IPS DF 6.9 (cell line): ENCODE measurements around the gene MRAP2.
"Not testable (repeated sequence)": the region's sequence is repeated elsewhere in the genome, so short reads cannot be mapped to it uniquely, and the experiment has no call there.

ENCODE experiments used
- DNase-seq: peaks from one replicate; pipeline ENCODE4 v3.0.0-alpha.2; 2013; ENCODE audit warnings: low read depth, low spot score
- H3K27ac ChIP-seq: one replicate; pipeline ENCODE4 v1.5.1; 2013; ENCODE audit warnings: low read length, control low read depth
- H3K27me3 ChIP-seq: 2 replicates; pipeline ENCODE4 v1.6.1; 2013; ENCODE audit warnings: mild to moderate bottlenecking, low read length; ENCODE audit not compliant: control insufficient read depth, insufficient read depth
- H3K36me3 ChIP-seq: 2 replicates; pipeline ENCODE4 v1.6.1; 2013; ENCODE audit warnings: low read length; ENCODE audit not compliant: control insufficient read depth, insufficient read depth
- H3K4me1 ChIP-seq: 2 replicates; pipeline ENCODE4 v1.6.1; 2013; ENCODE audit warnings: low read length; ENCODE audit not compliant: control insufficient read depth, insufficient read depth
- H3K4me3 ChIP-seq: 2 replicates; pipeline ENCODE4 v1.5.1; 2013; ENCODE audit warnings: mild to moderate bottlenecking, low read length
- H3K9me3 ChIP-seq: 2 replicates; pipeline ENCODE4 v1.6.1; 2013; ENCODE audit warnings: low read length, inconsistent platforms; ENCODE audit not compliant: control insufficient read depth, insufficient read depth
- WGBS: extraction: QIAGEN DNeasy Blood & Tissue Kit; methylation state at CpG from one replicate; pipeline ENCODE4 v1.1.7; 2013; ENCODE audit warnings: mixed read lengths, missing lambda C conversion rate; ENCODE audit not compliant: insufficient read length, insufficient coverage; 5-methylcytosine and 5-hydroxymethylcytosine counted together

The MRAP2 gene

DNA sequence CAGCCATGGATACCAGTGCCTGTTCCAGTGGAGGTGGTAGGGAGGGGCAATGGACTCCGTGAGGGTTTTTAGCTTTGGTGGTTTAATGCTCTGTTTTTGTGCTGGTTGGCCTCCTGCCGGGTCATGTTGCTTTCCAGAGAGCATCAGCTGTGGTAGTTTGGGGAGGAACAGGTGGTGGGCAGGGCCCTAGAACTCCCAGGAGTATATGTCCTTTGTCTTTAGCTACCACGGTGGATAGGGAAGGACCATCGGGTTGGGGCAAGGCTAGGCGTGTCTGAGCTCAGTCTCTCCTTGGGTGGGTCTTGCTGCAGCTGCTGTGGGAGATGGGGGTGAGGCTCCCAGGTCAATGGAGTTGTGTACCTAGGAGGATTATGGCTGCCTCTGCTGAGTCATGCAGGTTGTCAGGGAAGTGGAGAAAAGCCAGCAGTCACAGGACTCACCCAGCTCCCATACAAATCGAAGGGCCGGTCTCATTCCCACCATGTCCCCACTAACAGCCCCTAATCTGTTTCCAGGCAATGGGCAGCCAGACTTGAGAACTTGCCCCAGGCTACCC is 38.9 kb downstream of the MRAP2 start:
- H3K27ac ChIP-seq = no peak overlapping the region

DNA sequence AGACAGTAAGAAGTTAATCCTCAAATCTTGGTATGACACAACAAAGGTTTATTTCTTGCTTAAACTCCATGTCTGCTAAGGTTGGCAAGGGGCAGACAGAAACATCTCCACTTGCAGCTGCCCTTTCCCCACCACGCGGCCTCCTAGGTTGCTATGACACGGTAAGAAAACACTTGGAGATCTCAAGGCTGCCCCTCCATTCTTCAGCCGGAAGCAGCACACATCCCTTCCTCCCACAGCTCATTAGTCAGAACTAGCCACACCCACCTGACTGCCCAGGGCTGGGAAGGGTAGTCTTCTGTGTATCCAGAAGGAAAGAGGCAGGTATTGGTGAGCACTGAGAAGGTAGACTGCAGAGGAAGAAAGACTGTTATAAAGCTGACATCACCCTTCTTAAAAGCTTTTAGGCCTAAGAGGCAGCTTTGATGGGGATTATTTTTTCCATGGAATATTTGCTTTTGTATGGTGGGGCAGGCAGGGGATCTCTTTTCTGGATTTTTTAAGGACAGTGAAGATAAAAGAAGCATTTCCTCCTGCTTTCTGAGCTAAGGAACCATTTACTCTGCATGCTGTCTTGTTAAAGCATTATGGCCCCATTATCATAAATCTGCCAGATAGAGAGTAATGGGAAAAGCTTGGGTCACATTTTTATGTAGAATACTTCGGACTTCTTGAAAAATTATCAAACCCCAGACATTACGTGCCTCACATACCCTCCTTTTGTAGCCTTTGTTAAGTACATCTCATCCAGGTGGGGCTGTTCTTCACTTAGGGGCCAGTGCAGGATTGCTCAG is 41.6 kb downstream of the MRAP2 start:
- Histone ChIP-seq H3K4me1 (peaks cover 3% of the 10 kb centered on the region; the same call in 1 of the 2 replicates), H3K9me3 (no peaks in the 10 kb centered on the region), H3K36me3 (no peaks in the 10 kb centered on the region), H3K27ac (no peak overlapping the region), H3K4me3 (no peak overlapping the region), H3K27me3 (no peaks in the 10 kb centered on the region)
- WGBS = no CpG with 5 or more reads among the region's 6 CpGs
- peak; percentile 33 for DNase-seq

More for the DNA sequence above, 38.9 kb downstream of the MRAP2 start:
- no peaks in the 10 kb centered on the region for H3K27me3 ChIP-seq
- no peaks in the 10 kb centered on the region for H3K4me1 ChIP-seq
- no peak overlapping the region for H3K4me3 ChIP-seq
- no peak for DNase-seq
- no CpG with 5 or more reads among the region's 7 CpGs for WGBS
- no peaks in the 10 kb centered on the region for H3K9me3 ChIP-seq
- no peaks in the 10 kb centered on the region for H3K36me3 ChIP-seq

DNA sequence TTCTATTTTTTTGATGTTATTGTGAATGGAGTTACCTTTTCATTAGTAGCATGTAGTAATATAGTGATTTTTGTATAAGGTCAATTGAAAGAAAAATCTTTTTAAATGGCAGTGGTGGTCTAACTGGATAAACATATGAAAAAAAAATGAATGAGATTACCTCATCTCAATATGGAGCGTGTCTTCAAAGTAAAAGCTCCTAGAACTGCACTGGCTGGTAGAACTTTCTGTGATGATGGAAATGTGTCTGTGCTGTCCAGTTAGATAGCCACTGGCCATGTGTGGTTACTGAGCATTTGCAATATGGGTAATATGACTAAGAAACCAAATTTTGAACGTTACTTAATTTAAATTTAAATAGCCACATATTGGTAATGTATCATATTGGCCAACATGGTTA is 44.1 kb downstream of the MRAP2 start:
- Histone ChIP-seq H3K9me3 (no peaks in the 10 kb centered on the region), H3K27me3 (no peaks in the 10 kb centered on the region), H3K4me1 (peaks cover 5% of the 10 kb centered on the region; the same call in 1 of the 2 replicates), H3K27ac (no peak overlapping the region), H3K4me3 (no peak overlapping the region), H3K36me3 (no peaks in the 10 kb centered on the region)
- no CpG with 5 or more reads among the region's 2 CpGs for WGBS
- DNase-seq = no peak

DNA sequence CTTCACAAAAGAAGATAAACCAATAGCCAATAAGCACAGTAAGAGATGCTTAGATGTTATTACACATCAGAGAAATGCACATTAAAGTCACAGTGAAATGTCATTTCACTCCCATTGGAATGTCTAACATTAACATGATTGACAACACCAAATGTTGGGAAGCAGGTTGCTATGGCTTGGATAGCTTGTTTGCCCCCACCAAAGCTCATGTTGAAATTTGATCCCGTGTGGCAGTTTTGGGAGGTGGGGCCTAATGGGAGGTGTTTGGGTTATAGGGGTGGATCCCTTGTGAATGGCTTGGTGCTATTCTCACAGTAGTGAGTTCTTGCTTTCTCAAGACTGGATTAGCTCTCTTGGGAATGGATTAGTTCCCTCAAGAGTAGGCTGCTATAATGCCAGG is 44.8 kb downstream of the MRAP2 start:
- H3K27me3 ChIP-seq = no peaks in the 10 kb centered on the region
- WGBS = no CpG with 5 or more reads among the region's 1 CpG
- no peak overlapping the region for H3K27ac ChIP-seq
- no peaks in the 10 kb centered on the region for H3K36me3 ChIP-seq
- no peaks in the 10 kb centered on the region for H3K9me3 ChIP-seq
- no peak for DNase-seq
- peaks cover 5% of the 10 kb centered on the region; the same call in 1 of the 2 replicates for H3K4me1 ChIP-seq
- no peak overlapping the region for H3K4me3 ChIP-seq

DNA sequence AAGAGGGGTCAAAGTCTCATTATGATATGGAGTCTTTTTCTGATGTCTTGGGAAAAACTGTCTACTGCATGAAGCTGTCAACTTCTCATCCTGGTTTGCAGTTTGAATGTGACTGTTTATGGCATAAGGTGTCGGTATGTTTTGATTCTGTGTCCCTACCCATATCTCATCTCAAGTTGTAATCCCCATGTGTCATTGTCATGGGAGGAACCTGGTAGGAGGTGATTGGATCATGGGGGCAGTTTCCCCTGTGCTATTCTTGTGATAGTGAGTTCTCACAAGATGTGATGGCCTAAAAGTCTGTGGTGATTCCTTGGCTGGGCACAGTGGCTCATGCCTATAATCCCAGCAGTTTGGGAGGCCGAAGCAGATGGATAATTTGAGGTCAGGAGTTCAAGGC is 47.6 kb downstream of the MRAP2 start:
- no CpG with 5 or more reads among the region's 2 CpGs for WGBS
- Histone ChIP-seq H3K4me1 (peaks cover 5% of the 10 kb centered on the region; the same call in 1 of the 2 replicates), H3K4me3 (no peak overlapping the region), H3K36me3 (no peaks in the 10 kb centered on the region), H3K27ac (no peak overlapping the region), H3K9me3 (no peaks in the 10 kb centered on the region), H3K27me3 (no peaks in the 10 kb centered on the region)
- DNase-seq = no peak

DNA sequence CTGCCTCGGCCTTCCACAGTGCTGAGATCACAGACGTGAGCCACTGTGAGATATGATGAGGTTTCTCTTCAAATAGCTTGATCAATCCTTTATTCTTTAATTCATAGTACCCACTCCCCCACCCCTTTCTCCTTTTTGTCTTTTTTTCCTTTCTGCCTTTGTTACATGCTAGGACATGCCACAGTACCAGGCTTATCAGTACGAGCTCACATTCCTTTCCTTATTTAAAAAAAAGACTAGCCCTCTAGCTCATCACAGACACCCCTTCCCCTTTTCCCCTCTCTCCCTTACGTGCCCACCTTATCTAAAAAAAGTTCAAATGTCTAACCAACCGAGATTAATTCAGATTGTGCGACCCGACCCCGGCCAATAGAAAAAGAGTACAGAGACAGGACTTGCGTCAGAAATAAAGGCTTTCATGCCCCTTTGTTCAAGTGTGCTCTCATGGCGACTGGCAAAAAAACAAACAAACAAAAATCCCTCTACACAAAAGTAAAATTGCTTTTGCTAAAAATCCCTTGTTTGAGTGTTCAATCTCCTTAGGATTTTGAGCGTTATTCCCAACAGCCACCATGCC is 49.2 kb downstream of the MRAP2 start:
- Histone ChIP-seq H3K4me3 (no peak overlapping the region), H3K27me3 (no peaks in the 10 kb centered on the region), H3K27ac (no peak overlapping the region), H3K4me1 (peaks cover 8% of the 10 kb centered on the region; the same call in 1 of the 2 replicates), H3K36me3 (no peaks in the 10 kb centered on the region), H3K9me3 (no peaks in the 10 kb centered on the region)
- DNase-seq = no peak
- WGBS = no CpG with 5 or more reads among the region's 11 CpGs

DNA sequence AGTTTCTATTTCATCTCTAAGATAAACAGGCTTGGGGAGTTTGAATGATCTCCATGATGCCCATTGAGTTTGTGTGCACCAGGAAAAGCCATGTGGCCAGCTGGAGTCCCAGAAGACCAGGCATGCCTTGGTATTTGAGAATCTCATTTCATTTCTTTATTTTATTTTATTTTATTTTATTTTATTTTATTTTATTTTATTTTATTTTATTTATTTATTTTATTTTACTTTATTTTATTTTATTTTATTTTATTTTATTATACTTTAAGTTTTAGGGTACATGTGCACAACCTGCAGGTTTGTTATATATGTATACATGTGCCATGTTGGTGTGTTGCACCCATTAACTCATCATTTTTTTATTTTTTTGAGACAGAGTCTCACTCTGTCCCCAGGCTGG is 51.1 kb downstream of the MRAP2 start:
- H3K36me3 ChIP-seq, H3K27ac ChIP-seq, DNase-seq, H3K9me3 ChIP-seq, H3K4me3 ChIP-seq, H3K4me1 ChIP-seq, H3K27me3 ChIP-seq: not testable (repeated sequence)

DNA sequence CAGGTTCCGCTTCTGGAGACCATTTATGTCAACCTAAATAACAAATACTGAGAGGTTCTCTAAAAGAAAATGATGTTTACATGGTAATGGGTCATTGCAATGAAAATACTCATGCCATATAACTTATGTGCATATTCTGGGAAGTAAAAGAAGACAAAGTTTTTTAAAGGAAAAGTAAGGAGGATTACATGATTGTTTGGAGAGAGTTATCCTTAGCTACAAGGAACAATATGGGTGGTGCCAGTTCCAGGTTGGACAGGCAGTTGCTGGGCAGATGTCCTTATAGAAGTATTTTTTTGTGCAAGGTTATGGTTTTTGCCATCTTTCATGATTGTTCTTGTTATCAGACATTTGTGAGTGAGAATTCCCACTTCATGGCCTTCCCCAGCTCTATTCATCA is 52.5 kb downstream of the MRAP2 start:
- Histone ChIP-seq H3K27ac (no peak overlapping the region), H3K27me3 (no peaks in the 10 kb centered on the region), H3K36me3 (no peaks in the 10 kb centered on the region), H3K4me1 (peaks cover 7% of the 10 kb centered on the region; the same call in 1 of the 2 replicates), H3K4me3 (no peak overlapping the region), H3K9me3 (no peaks in the 10 kb centered on the region)
- no CpG with 5 or more reads among the region's 1 CpG for WGBS
- no peak for DNase-seq

DNA sequence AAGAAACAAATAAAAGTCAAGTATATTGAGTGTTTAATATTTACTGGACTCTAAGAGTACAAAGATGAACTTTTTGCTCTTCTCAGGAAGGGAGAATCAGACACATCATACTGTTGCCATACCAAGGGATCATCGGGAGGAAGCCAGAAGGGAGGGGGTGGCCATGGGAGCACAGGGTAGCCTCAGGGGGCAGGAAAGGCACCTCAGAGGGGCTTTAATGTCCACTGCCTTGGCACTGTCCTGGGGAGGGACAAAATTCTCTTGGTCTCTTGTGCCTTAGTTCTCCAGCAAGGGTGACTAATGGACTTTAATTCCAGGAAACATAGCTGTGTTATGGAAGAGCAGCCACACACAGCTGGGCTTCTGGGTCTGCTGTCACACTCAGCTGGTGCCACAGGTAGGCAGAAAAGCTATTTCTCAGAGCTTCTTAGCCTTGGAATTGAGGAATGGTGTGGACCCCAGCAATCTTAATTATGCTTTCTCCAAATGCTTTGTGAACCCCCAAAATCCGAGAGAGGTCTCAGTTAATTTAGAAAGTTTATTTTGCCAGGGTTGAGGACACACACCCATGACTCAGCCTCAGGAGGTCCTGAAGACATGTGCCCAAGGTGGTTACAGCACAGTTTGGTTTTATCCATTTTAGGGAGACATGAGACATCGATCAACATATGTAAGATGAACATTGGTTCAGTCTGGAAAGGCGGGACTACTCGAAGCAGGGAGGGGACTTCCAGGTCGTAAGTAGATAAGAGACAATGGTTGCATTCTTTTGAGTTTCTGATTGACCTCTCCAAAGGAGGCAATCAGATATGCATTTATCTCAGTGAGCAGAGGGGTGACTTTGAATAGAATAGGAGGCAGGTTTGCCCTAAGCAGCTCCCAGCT is 53.2 kb downstream of the MRAP2 start:
- H3K9me3 ChIP-seq = no peaks in the 10 kb centered on the region
- H3K27me3 ChIP-seq = no peaks in the 10 kb centered on the region
- no peak overlapping the region for H3K27ac ChIP-seq
- H3K4me1 ChIP-seq = peaks cover 7% of the 10 kb centered on the region; the same call in 1 of the 2 replicates
- no peak for DNase-seq
- H3K36me3 ChIP-seq = no peaks in the 10 kb centered on the region
- no CpG with 5 or more reads among the region's 6 CpGs for whole genome bisulfite sequencing
- no peak overlapping the region for H3K4me3 ChIP-seq

DNA sequence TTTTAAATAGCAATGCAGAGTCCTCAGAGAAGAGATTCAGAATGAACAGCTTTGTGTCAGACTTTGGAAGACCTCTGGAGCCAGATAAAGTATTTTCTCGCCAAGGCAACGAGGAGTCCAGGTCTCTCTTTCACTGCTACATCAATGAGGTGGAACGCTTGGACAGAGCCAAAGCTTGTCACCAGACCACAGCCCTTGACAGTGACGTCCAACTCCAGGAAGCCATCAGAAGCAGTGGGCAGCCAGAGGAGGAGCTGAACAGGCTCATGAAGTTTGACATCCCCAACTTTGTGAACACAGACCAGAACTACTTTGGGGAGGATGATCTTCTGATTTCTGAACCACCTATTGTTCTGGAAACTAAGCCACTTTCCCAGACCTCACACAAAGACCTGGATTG is 55.5 kb downstream of the MRAP2 start:
- no peaks in the 10 kb centered on the region for H3K9me3 ChIP-seq
- no CpG with 5 or more reads among the region's 4 CpGs for WGBS
- no peaks in the 10 kb centered on the region for H3K27me3 ChIP-seq
- H3K36me3 ChIP-seq = no peaks in the 10 kb centered on the region
- DNase-seq = no peak
- H3K27ac ChIP-seq = no peak overlapping the region
- H3K4me1 ChIP-seq = peaks cover 6% of the 10 kb centered on the region; the same call in 1 of the 2 replicates
- H3K4me3 ChIP-seq = no peak overlapping the region
